ENCODE results near the gene EFNA5. TPM values are rescaled to one million over a fixed set of nuclear protein-coding genes. Genes with fewer than 3 reads are reported as not detected.

Gene EFNA5
- total and polyA plus RNA-seq, 2 experiments from 2014 or later, result 7.5 to 10.1 TPM

- Histone ChIP-seq H2AFZ (no peak overlapping the region), H3K27me3 (ENCODE audit: insufficient read depth) (no peaks in the 10 kb centered on the region), H3K79me2 (replicated peaks; ENCODE audit: insufficient read depth) (no peaks in the 10 kb centered on the region), H4K20me1 (replicated peaks; ENCODE audit: insufficient read depth) (no peaks in the 10 kb centered on the region; the same call in 1 of the 2 replicates), H3K4me3 (no peak overlapping the region), H3K36me3 (ENCODE audit: insufficient read depth) (no peaks in the 10 kb centered on the region), H3K27ac (ENCODE audit: low read depth) (0 out of 2 replicates have a peak overlapping the region, but pooled peaks have one; percentile 41), H3K4me1 (ENCODE audit: insufficient read depth) (peaks cover 19% of the 10 kb centered on the region), H3K9me2 (ENCODE audit: insufficient read depth) (no peaks in the 10 kb centered on the region), H3K4me2 (no peak overlapping the region), H3F3A (replicated peaks; ENCODE audit: low read depth) (no peaks in the 10 kb centered on the region)
- H3K4me3 Mint-ChIP-seq, result no peak overlapping the region
- no peaks in the 10 kb centered on the region for H3K36me3 Mint-ChIP-seq (ENCODE audit: low read depth)
- ATAC-seq (no peak), DNase-seq (ENCODE audit: low spot score) (no peak)
- TF ChIP-seq EZH2 (IDR thresholded peaks at IDR 0.05; ENCODE audit: low read depth, unreplicated experiment), result no peak
- TF ChIP-seq ETS1 (IDR thresholded peaks at IDR 0.05), result no peak
- TF ChIP-seq EZH2phosphoT487 (IDR thresholded peaks at IDR 0.05; ENCODE audit: unreplicated experiment), result no peak
- TF ChIP-seq NANOG (IDR thresholded peaks at IDR 0.05; ENCODE audit: borderline replicate concordance), result no peak
- no peak for TF ChIP-seq STAT1 (IDR thresholded peaks at IDR 0.05; ENCODE audit: unreplicated experiment)
- no peak for TF ChIP-seq POLR2AphosphoS5 (IDR thresholded peaks at IDR 0.05; ENCODE audit: low read depth)
- no peak for TF ChIP-seq ZNF462 (CRISPR knock-in tag; IDR thresholded peaks at IDR 0.05)
- no peak for TF ChIP-seq JUNB (IDR thresholded peaks at IDR 0.05; ENCODE audit: unreplicated experiment)
- no peak for TF ChIP-seq ZNF114 (CRISPR knock-in tag; IDR thresholded peaks at IDR 0.05)
- no peak for TF ChIP-seq CTCF (conservative IDR thresholded peaks at IDR 0.05; ENCODE audit: low read depth in 2 of 2)
- TF ChIP-seq CREB1 (CRISPR knock-in tag; IDR thresholded peaks at IDR 0.05; ENCODE audit: low read depth), result no peak
- TF ChIP-seq REST (IDR thresholded peaks at IDR 0.05; ENCODE audit: unreplicated experiment), result no peak
- TF ChIP-seq ZNF331 (CRISPR knock-in tag; IDR thresholded peaks at IDR 0.05; ENCODE audit: low read depth), result no peak
- H3K9me3 Mint-ChIP-seq, result no peaks in the 10 kb centered on the region
- no peak overlapping the region; the same call in 1 of the 2 replicates for H3K27ac Mint-ChIP-seq
- peaks cover 2% of the 10 kb centered on the region for H3K27me3 Mint-ChIP-seq (ENCODE audit: insufficient read depth, low read depth, poor library complexity)
- H3K4me1 Mint-ChIP-seq, result peaks cover 38% of the 10 kb centered on the region
These were observed 289.4 kb downstream of the EFNA5 start for GRCh38 chr5:107381189-107381856.
